Transverse colon (tissue), 4 donors: ENCODE data around the gene MYO19. TPM values are rescaled to one million over a fixed set of nuclear protein-coding genes. Genes with fewer than 3 reads are reported as not detected.
A peak's percentile ranks its signal among the peaks of the same experiment; 100 is the strongest.
"Not testable (repeated sequence)": the region's sequence is repeated elsewhere in the genome, so short reads cannot be mapped to it uniquely, and the experiment has no call there.

Experiments
- DNase-seq: peaks from one replicate; pipeline ENCODE4 v3.0.0-alpha.2; 2019
- H3K27ac ChIP-seq, 4 donors: fragments of 200-600 bp; sonication (generic); 2 replicates each; pipeline ENCODE4 v1.5.1; 2016 to 2018; ENCODE audit warnings: inconsistent platforms in 4 of 4
- H3K27me3 ChIP-seq: fragments of 200-600 bp; sonication (generic); 2 replicates; pipeline ENCODE4 v1.5.1; 2017; ENCODE audit warnings: inconsistent platforms
- H3K36me3 ChIP-seq, 4 donors: fragments of 200-600 bp; sonication (generic); 2 replicates each; pipeline ENCODE4 v1.5.1; 2017 to 2019; ENCODE audit warnings: inconsistent platforms in 4 of 4
- H3K4me1 ChIP-seq, 4 donors: fragments of 200-600 bp; sonication (generic); 2 replicates each; pipeline ENCODE4 v1.5.1; 2017 to 2020; ENCODE audit warnings: inconsistent platforms in 4 of 4
- H3K4me3 ChIP-seq, 4 donors: fragments of 200-600 bp; sonication (generic); 1 replicate in 1 of 4; 2 replicates in 3 of 4; pipeline versions ENCODE4 v1.5.1 to v1.6.1; 2017 to 2019; ENCODE audit warnings: inconsistent platforms in 4 of 4
- H3K9me3 ChIP-seq, 2 donors: fragments of 200-600 bp; sonication (generic); 2 replicates each; pipeline ENCODE4 v1.5.1; 2017 to 2019; ENCODE audit warnings: inconsistent platforms in 2 of 2
- EP300 ChIP-seq: sonication (generic); formaldehyde crosslinking; IDR thresholded peaks from one replicate; pipeline ENCODE4 v1.6.1; 2017; ENCODE audit warnings: antibody characterized with exemption, low read depth
- POLR2A ChIP-seq: fragments of 450-650 bp; IDR thresholded peaks from one replicate; pipeline ENCODE4 v1.6.1; 2016; ENCODE audit warnings: antibody characterized with exemption, mild to moderate bottlenecking, moderate library complexity
- POLR2AphosphoS5 ChIP-seq, 3 donors: sonication (generic); formaldehyde crosslinking; IDR thresholded peaks; one replicate each; pipeline ENCODE4 v1.6.1; 2016; ENCODE audit warnings: antibody characterized with exemption in 3 of 3
- WGBS, 2 donors: methylation state at CpG; one replicate each; pipeline ENCODE4 v1.1.5; 2018; ENCODE audit warnings: low coverage in 1 of 2; 5-methylcytosine and 5-hydroxymethylcytosine counted together
- in situ Hi-C, 4 donors: fragments of 200-750 bp; cut with MboI; loops; one replicate each; pipeline versions ENCODE4 v1.15.0 to v1.15.1; 2017; ENCODE audit warnings: low sequenced_read_pairs in 3 of 4, low pct_ligation_motif_present in 1 of 4, low pct_unique_long_range_greater_than_20kb in 1 of 4
- intact Hi-C: fragments of 100-400 bp; cut with DNase I; formaldehyde crosslinking; loops from one replicate; pipeline ENCODE4 v1.15.1; 2023; ENCODE audit warnings: low total_unique reads
- total RNA-seq, 4 donors: library from RNA; depleted of rRNA; stranded (reverse); fragments of >200 nt; gene quantifications; one replicate each; pipeline ENCODE4 v1.1.0, GENCODE V29; 2016
- TF ChIP-seq, protein P1 (sequence below), 5 experiments: fragments of 200-600 bp in 3 of 5; fragments of 450-650 bp in 2 of 5; sonication (generic) in 3 of 5; IDR thresholded peaks; 1 replicate in 2 of 5; 2 replicates in 3 of 5; pipeline ENCODE4 v1.5.1; 2016 to 2017; ENCODE audit warnings: antibody characterized with exemption in 5 of 5, inconsistent platforms in 3 of 5, mild to moderate bottlenecking in 2 of 5, moderate library complexity in 1 of 5

MYO19 gene
- total RNA-seq, 4 donors from 2014 or later, result 94.2 to 230 (median 159) TPM

DNA sequence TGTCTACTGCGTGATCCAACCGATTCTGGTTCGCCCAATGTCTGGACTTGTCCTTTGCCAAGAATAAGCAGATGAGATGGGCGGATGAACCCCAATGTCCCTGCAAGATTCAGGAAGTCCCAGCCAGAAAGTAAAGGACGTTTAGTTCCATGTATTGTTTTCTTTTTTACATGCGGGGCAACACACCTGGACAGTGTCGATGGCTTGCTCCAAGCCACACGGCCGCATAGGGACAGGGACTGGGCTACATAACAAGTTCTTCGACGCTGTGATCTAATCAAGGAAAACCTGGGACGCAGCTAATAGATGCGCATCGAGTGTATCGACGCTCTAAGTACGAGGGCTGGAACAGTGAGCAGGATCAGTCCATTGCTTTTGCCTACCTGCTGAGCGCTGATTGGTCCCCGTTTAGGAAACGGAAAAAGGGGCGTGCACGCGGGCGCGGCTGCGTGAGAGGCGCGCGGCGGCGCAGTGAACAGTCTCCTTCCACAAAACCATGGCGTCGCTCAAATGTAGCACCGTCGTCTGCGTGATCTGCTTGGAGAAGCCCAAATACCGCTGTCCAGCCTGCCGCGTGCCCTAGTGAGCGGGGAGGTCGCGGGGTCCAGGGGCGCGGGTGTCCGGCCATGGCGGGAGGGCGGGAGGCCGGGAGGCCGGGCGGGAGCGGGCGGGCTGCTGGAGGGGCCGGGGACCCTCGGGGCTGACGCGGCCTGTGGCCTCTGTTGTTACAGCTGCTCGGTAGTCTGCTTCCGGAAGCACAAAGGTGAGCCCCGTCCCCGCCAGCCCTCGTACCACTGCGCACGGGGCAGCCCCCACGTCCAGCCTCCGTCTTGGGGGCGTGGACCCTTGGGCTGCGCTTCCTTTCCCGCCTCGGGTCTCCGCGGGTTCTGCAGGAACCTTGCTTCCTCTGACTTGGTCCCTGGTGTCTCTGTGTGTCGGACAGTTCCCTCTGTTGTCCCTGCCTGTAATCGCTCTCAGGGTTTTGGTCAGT is 48.2 kb downstream of the MYO19 start, which contains the start of gene ZNHIT3:
TSS of gene ZNHIT3 (plus strand) at position 478 of the 991 bp plus-strand sequence. CDS start at position 497, 19 bp downstream.
- TF ChIP-seq, protein P1, sequence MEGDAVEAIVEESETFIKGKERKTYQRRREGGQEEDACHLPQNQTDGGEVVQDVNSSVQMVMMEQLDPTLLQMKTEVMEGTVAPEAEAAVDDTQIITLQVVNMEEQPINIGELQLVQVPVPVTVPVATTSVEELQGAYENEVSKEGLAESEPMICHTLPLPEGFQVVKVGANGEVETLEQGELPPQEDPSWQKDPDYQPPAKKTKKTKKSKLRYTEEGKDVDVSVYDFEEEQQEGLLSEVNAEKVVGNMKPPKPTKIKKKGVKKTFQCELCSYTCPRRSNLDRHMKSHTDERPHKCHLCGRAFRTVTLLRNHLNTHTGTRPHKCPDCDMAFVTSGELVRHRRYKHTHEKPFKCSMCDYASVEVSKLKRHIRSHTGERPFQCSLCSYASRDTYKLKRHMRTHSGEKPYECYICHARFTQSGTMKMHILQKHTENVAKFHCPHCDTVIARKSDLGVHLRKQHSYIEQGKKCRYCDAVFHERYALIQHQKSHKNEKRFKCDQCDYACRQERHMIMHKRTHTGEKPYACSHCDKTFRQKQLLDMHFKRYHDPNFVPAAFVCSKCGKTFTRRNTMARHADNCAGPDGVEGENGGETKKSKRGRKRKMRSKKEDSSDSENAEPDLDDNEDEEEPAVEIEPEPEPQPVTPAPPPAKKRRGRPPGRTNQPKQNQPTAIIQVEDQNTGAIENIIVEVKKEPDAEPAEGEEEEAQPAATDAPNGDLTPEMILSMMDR (IDR thresholded peaks at IDR 0.05), result no peak
- no peak for TF ChIP-seq EP300
- peak; percentile 75 to 82 (median 78) for TF ChIP-seq POLR2AphosphoS5 (IDR thresholded peaks at IDR 0.05)
- peak; percentile 66 for TF ChIP-seq POLR2A
- no peaks in the 10 kb centered on the region for H3K9me3 ChIP-seq
- H3K27me3 ChIP-seq, result peaks cover 11% of the 10 kb centered on the region
- H3K36me3 ChIP-seq, result peaks cover 0 to 7% (median 0%) of the 10 kb centered on the region in 4 donors
- intact Hi-C loops, result no loop called here
- H3K4me3 ChIP-seq, result peak within 1 kb of the TSS; percentile 54 to 97 (median 94)
- H3K4me1 ChIP-seq, result peaks cover 11 to 36% (median 28%) of the 10 kb centered on the region in 4 donors
- in situ Hi-C loops, result loop anchor here in 2 of 4 donors (25.0 kb wide), 1 partner anchor 524 kb away; no protein-coding TSS in a partner anchor
- peak within 1 kb of the TSS; percentile 84 to 91 (median 88) for H3K27ac ChIP-seq
- 0 to 2% methylated on average over 1 to 54 of the region's 73 CpGs for WGBS, 2 donors
- peak; percentile 94 for DNase-seq

- in situ Hi-C loops, result loop anchor here in 2 of 4 donors (25.0 kb wide), 1 partner anchor 524 kb away; no protein-coding TSS in a partner anchor
- intact Hi-C loops, result no loop called here
- peak overlapping the region; percentile 84 to 91 (median 88) for H3K27ac ChIP-seq
Measured at GRCh38 chr17:36485805-36486203, 48.9 kb downstream of the MYO19 start.

GRCh38 chr17:36485027-36485426 is 49.6 kb downstream of the MYO19 start:
- DNase-seq, result no peak
- H3K27me3 ChIP-seq, result peaks cover 14% of the 10 kb centered on the region
- H3K4me3 ChIP-seq, result no peak overlapping the region
- no peaks in the 10 kb centered on the region for H3K9me3 ChIP-seq
- intact Hi-C loops (no loop called here), in situ Hi-C loops (loop anchor here in 2 of 4 donors (25.0 kb wide), 1 partner anchor 523 kb away; no protein-coding TSS in a partner anchor)
- H3K27ac ChIP-seq, result no peak overlapping the region
- TF ChIP-seq POLR2AphosphoS5 (IDR thresholded peaks at IDR 0.05) (no peak), POLR2A (no peak), EP300 (no peak)
- TF ChIP-seq, protein P1 (IDR thresholded peaks at IDR 0.05), result no peak
- no peaks in the 10 kb centered on the region for H3K36me3 ChIP-seq
- H3K4me1 ChIP-seq, result peaks cover 11 to 36% (median 28%) of the 10 kb centered on the region in 4 donors
- 98% methylated on average over 8 of the region's 8 CpGs; no CpG with 5 or more reads in 1 of the 2 donors for WGBS, 2 donors

More at GRCh38 chr17:36485805-36486203, 48.9 kb downstream of the MYO19 start:
- H3K36me3 ChIP-seq, result peaks cover 0 to under 1% (median 0%) of the 10 kb centered on the region in 4 donors
- H3K27me3 ChIP-seq, result peaks cover 11% of the 10 kb centered on the region
- H3K9me3 ChIP-seq, result no peaks in the 10 kb centered on the region
- TF ChIP-seq POLR2AphosphoS5 (IDR thresholded peaks at IDR 0.05) (no peak), EP300 (no peak), POLR2A (no peak)
- TF ChIP-seq, protein P1 (IDR thresholded peaks at IDR 0.05), result no peak
- 0 to 49% methylated on average over 2 to 10 of the region's 10 CpGs for WGBS, 2 donors
- DNase-seq, result no peak
- H3K4me3 ChIP-seq, result peak overlapping the region; percentile 54 to 97 (median 94)
- H3K4me1 ChIP-seq, result peaks cover 11 to 36% (median 28%) of the 10 kb centered on the region in 4 donors

DNA sequence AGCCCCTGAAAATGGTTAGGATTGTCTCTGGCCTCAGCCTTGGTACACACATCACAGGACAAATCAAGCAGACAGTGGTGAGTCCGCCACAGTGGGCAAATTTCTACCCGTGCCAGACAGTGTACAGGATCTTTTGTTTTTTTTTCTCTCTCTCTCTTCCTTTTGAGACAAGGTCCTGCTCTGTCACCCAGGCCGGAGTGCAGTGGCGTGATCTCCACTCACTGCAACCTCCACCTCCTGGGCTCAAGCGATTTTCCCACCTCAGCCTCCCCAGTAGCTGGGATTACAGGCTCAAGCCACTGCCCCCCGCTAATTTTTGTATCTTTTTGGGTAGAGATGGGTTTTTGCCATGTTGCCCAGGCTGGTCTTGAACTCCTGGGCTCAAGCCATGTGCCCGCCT is 50.6 kb downstream of the MYO19 start:
- 86 to 92% methylated on average over 5 to 7 of the region's 7 CpGs for WGBS, 2 donors

More for the DNA sequence above, 50.6 kb downstream of the MYO19 start:
- Histone ChIP-seq H3K27me3 (peaks cover 24% of the 10 kb centered on the region), H3K4me1 (peaks cover 11 to 36% (median 28%) of the 10 kb centered on the region in 4 donors)
- not testable (repeated sequence) for H3K4me3 ChIP-seq, H3K9me3 ChIP-seq, H3K36me3 ChIP-seq, DNase-seq, H3K27ac ChIP-seq
- in situ Hi-C loops, result loop anchor here in 2 of 4 donors (25.0 kb wide), 1 partner anchor 522 kb away; no protein-coding TSS in a partner anchor
- intact Hi-C loops, result loop anchor here (5.0 kb wide), 1 partner anchor 512 kb away; no protein-coding TSS in a partner anchor
